Measurements from ENCODE around the gene LAMA2.

Gene LAMA2

GRCh38 chr6:128918886-128919285, 35.9 kb downstream of the LAMA2 start:
- no peak for DNase-seq

GRCh38 chr6:128919412-128920180, 36.7 kb downstream of the LAMA2 start:
- DNase-seq = peak; percentile 34

GRCh38 chr6:128925765-128926164, 42.8 kb downstream of the LAMA2 start:
- DNase-seq = no peak

GRCh38 chr6:128929869-128930268, 46.9 kb downstream of the LAMA2 start:
- DNase-seq = no peak

- no peak for DNase-seq
Measured at GRCh38 chr6:128930321-128930720, 47.4 kb downstream of the LAMA2 start.

- DNase-seq = peak; percentile 68
Measured at GRCh38 chr6:128932061-128932460, 49.1 kb downstream of the LAMA2 start.

- DNase-seq = no peak
Measured at GRCh38 chr6:128950864-128951263, 67.9 kb downstream of the LAMA2 start.

- DNase-seq = no peak
Measured at GRCh38 chr6:128952902-128953301, 70.0 kb downstream of the LAMA2 start.

GRCh38 chr6:128954308-128955043, 71.5 kb downstream of the LAMA2 start:
- no peak for DNase-seq

GRCh38 chr6:128963561-128963960, 80.6 kb downstream of the LAMA2 start:
- peak; percentile 57 for DNase-seq

- no peak for DNase-seq
Measured at GRCh38 chr6:128964233-128964755, 81.4 kb downstream of the LAMA2 start.

- DNase-seq = no peak
Measured at GRCh38 chr6:128964771-128965170, 81.8 kb downstream of the LAMA2 start.

- DNase-seq = no peak
Measured at GRCh38 chr6:128966934-128967333, 84.0 kb downstream of the LAMA2 start.

- DNase-seq = no peak
Measured at GRCh38 chr6:128979071-128979470, 96.1 kb downstream of the LAMA2 start.

- peak; percentile 3 for DNase-seq
Measured at GRCh38 chr6:128981716-128982115, 98.8 kb downstream of the LAMA2 start.

- DNase-seq = no peak
Measured at GRCh38 chr6:128990360-128990759, 107.4 kb downstream of the LAMA2 start.

- no peak for DNase-seq
Measured at GRCh38 chr6:128990915-128991314, 108.0 kb downstream of the LAMA2 start.

GRCh38 chr6:128993166-128993565, 110.2 kb downstream of the LAMA2 start:
- no peak for DNase-seq

- DNase-seq = no peak
Measured at GRCh38 chr6:128997880-128998279, 114.9 kb downstream of the LAMA2 start.

GRCh38 chr6:129006724-129007514, 124.0 kb downstream of the LAMA2 start:
- DNase-seq = no peak

- DNase-seq = no peak
Measured at GRCh38 chr6:129007701-129008373, 124.9 kb downstream of the LAMA2 start.

- DNase-seq = no peak
Measured at GRCh38 chr6:129008591-129008990, 125.7 kb downstream of the LAMA2 start.

- DNase-seq = no peak
Measured at GRCh38 chr6:129009851-129010250, 126.9 kb downstream of the LAMA2 start.
